Panc1 (cell line): Measurements from ENCODE around the gene PLA2G2D. TPM values are rescaled to one million over a fixed set of nuclear protein-coding genes. Genes with fewer than 3 reads are reported as not detected.

Source experiments
- ATAC-seq: fragments of 200-7000 bp; cut with Tn5 transposase; 2 replicates; pipeline ENCODE4 v1.9.1; 2020; ENCODE audit warnings: mild to moderate bottlenecking, moderate library complexity
- Bru-seq: library from RNA; stranded (reverse); fragments of 400-500 nt; gene quantifications from one replicate; lab custom pipeline; 2021; lab: Mats Ljungman, UMichigan
- BruChase-seq, 2 experiments: library from RNA; stranded (reverse); fragments of 400-500 nt; gene quantifications; one replicate each; lab custom pipeline; 2021; lab: Mats Ljungman, UMichigan
- BruUV-seq: library from RNA; stranded (reverse); fragments of 400-500 nt; replicated peaks from 2 replicates; lab custom pipeline; 2021; lab: Mats Ljungman, UMichigan
- CTCF ChIA-PET: fragments of 300-600 bp; sonication (Branson Sonifier 250); formaldehyde crosslinking; loops from one replicate; lab custom pipeline; 2022; ENCODE audit warnings: antibody characterized with exemption; lab: Charles Lee
- POLR2A ChIA-PET: fragments of 300-600 bp; sonication (Branson Sonifier 250); formaldehyde crosslinking; loops from one replicate; lab custom pipeline; 2022; ENCODE audit warnings: antibody characterized with exemption; lab: Charles Lee
- DNase-seq: peaks from one replicate; pipeline ENCODE4 v3.0.0-alpha.2; 2010; ENCODE audit warnings: low read depth, low spot score
- H3K27ac ChIP-seq: 2 replicates; pipeline ENCODE4 v1.5.1; 2011; ENCODE audit warnings: mild to moderate bottlenecking, low read length, inconsistent platforms
- H3K27me3 ChIP-seq: fragments of 200-500 bp; sonication (Bioruptor generic); 2 replicates; pipeline ENCODE4 v1.6.0; 2014; ENCODE audit warnings: low read length, inconsistent platforms; ENCODE audit not compliant: control insufficient read depth, insufficient read depth
- H3K36me3 ChIP-seq: fragments of 200-500 bp; sonication (Bioruptor generic); 2 replicates; pipeline ENCODE4 v1.5.1; 2014; ENCODE audit warnings: inconsistent platforms, mild to moderate bottlenecking, low read length, moderate library complexity; ENCODE audit not compliant: control insufficient read depth, insufficient read depth
- H3K4me1 ChIP-seq: 2 replicates; pipeline ENCODE4 v1.5.1; 2011; ENCODE audit warnings: inconsistent platforms, mild to moderate bottlenecking, low read length, moderate library complexity; ENCODE audit not compliant: control insufficient read depth, insufficient read depth
- H3K4me3 ChIP-seq, 2 experiments: 2 replicates each; pipeline ENCODE4 v1.5.1; 2011 to 2012; ENCODE audit warnings: low read depth in 2 of 2, low read length in 2 of 2, mild to moderate bottlenecking in 2 of 2, inconsistent platforms in 1 of 2, moderate library complexity in 1 of 2
- H3K9me3 ChIP-seq: fragments of 200-500 bp; sonication (Bioruptor generic); 2 replicates; pipeline ENCODE4 v1.5.1; 2014; ENCODE audit warnings: low read depth, mild to moderate bottlenecking, inconsistent platforms, low read length, moderate library complexity; ENCODE audit not compliant: control insufficient read depth, insufficient read depth
- POLR2AphosphoS5 ChIP-seq: IDR thresholded peaks from 2 replicates; pipeline ENCODE4 v1.6.1; 2012; ENCODE audit warnings: mild to moderate bottlenecking, low read depth, low read length, moderate library complexity
- SIN3A ChIP-seq: IDR thresholded peaks from 2 replicates; pipeline ENCODE4 v1.6.1; 2012; ENCODE audit warnings: low read depth, mild to moderate bottlenecking, low read length, moderate library complexity, borderline replicate concordance; ENCODE audit not compliant: insufficient read depth
- TCF7L2 ChIP-seq: IDR thresholded peaks from 2 replicates; pipeline ENCODE4 v1.6.1; 2011; ENCODE audit warnings: mild to moderate bottlenecking, low read depth, low read length, inconsistent platforms
- in situ Hi-C: cut with HindIII; loops from 2 replicates; pipeline ENCODE4 v1.10.0; 2016; ENCODE audit warnings: low sequenced_read_pairs, low pct_unique_long_range_greater_than_20kb
- intact Hi-C: fragments of 100-400 bp; cut with micrococcal nuclease; formaldehyde crosslinking; loops from one replicate; pipeline ENCODE4 v1.10.0; 2022; ENCODE audit not compliant: unreplicated experiment
- long read RNA-seq: library from polyadenylated mRNA; unstranded; transcript quantifications from one replicate; pipeline ENCODE4 v2.0.0, GENCODE V29; 2021; ENCODE audit not compliant: unreplicated experiment
- polyA plus RNA-seq: library from polyadenylated mRNA; unstranded; fragments of >200 nt; gene quantifications from one replicate; pipeline ENCODE4 v1.2.1, GENCODE V29; 2012; ENCODE audit warnings: missing spikeins; ENCODE audit not compliant: insufficient read length
- total RNA-seq: library from RNA; stranded (reverse); gene quantifications from one replicate; pipeline ENCODE4 v1.2.1, GENCODE V29; 2021; ENCODE audit not compliant: unreplicated experiment
- TF ChIP-seq, protein P1 (sequence below): fragments of 450-650 bp; IDR thresholded peaks from 2 replicates; pipeline ENCODE4 v1.5.1; 2017; ENCODE audit warnings: mild to moderate bottlenecking
- TF ChIP-seq, protein P2 (sequence below), 2 experiments: IDR thresholded peaks; 2 replicates each; pipeline ENCODE4 v1.6.1; 2011 to 2012; ENCODE audit warnings: low read depth in 2 of 2, control low read depth in 1 of 2, low read length in 1 of 2, mild to moderate bottlenecking in 1 of 2, moderate library complexity in 1 of 2; ENCODE audit not compliant: insufficient read depth in 1 of 2

Gene PLA2G2D, protein sequence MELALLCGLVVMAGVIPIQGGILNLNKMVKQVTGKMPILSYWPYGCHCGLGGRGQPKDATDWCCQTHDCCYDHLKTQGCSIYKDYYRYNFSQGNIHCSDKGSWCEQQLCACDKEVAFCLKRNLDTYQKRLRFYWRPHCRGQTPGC
- total RNA-seq: not detected
- polyA plus RNA-seq: not detected
- not detected for Bru-seq, nascent RNA
- not detected for BruChase-seq, experiment 1, labeled RNA remaining after a 2-hour chase
- percentile 10 among the genes with signal in this experiment for BruChase-seq, experiment 2, labeled RNA remaining after a 6-hour chase
- long read RNA-seq: 0 reads

DNA sequence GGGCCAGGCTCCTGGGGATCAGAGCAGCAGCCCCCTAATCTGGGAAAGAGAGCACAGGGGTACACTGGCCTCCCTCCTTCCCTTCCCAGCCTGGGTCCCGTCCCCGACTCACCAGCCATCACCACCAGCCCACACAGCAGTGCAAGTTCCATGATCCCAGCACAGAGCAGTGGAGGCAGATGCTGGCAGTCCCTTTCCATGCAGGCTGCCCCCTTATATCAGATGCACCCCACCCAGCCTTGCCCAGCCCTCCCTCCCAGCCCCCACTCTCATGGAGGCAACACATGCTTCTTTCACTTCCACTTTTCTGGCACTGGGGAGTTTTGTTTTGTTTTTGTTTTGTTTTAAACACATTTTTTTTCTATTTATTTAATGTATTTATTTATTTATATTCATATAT lies at the start of gene PLA2G2D:
TSS of gene PLA2G2D (minus strand) at position 190 of the 400 bp plus-strand sequence. CDS start at position 152, 38 bp downstream.
- DNase-seq: no peak
- CTCF ChIA-PET: no interaction called here
- Histone ChIP-seq H3K4me3 (no peak within 1 kb of the TSS), H3K27ac (no peak within 1 kb of the TSS), H3K27me3 (peaks cover 16% of the 10 kb centered on the region), H3K9me3 (no peaks in the 10 kb centered on the region), H3K36me3 (no peaks in the 10 kb centered on the region), H3K4me1 (no peaks in the 10 kb centered on the region; the same call in 1 of the 2 replicates)
- in situ Hi-C loops (no loop called here), intact Hi-C loops (no loop called here)
- no peak for TF ChIP-seq TCF7L2
- TF ChIP-seq, protein P1, sequence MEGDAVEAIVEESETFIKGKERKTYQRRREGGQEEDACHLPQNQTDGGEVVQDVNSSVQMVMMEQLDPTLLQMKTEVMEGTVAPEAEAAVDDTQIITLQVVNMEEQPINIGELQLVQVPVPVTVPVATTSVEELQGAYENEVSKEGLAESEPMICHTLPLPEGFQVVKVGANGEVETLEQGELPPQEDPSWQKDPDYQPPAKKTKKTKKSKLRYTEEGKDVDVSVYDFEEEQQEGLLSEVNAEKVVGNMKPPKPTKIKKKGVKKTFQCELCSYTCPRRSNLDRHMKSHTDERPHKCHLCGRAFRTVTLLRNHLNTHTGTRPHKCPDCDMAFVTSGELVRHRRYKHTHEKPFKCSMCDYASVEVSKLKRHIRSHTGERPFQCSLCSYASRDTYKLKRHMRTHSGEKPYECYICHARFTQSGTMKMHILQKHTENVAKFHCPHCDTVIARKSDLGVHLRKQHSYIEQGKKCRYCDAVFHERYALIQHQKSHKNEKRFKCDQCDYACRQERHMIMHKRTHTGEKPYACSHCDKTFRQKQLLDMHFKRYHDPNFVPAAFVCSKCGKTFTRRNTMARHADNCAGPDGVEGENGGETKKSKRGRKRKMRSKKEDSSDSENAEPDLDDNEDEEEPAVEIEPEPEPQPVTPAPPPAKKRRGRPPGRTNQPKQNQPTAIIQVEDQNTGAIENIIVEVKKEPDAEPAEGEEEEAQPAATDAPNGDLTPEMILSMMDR: no peak
- no peak for TF ChIP-seq POLR2AphosphoS5
- TF ChIP-seq, protein P2, sequence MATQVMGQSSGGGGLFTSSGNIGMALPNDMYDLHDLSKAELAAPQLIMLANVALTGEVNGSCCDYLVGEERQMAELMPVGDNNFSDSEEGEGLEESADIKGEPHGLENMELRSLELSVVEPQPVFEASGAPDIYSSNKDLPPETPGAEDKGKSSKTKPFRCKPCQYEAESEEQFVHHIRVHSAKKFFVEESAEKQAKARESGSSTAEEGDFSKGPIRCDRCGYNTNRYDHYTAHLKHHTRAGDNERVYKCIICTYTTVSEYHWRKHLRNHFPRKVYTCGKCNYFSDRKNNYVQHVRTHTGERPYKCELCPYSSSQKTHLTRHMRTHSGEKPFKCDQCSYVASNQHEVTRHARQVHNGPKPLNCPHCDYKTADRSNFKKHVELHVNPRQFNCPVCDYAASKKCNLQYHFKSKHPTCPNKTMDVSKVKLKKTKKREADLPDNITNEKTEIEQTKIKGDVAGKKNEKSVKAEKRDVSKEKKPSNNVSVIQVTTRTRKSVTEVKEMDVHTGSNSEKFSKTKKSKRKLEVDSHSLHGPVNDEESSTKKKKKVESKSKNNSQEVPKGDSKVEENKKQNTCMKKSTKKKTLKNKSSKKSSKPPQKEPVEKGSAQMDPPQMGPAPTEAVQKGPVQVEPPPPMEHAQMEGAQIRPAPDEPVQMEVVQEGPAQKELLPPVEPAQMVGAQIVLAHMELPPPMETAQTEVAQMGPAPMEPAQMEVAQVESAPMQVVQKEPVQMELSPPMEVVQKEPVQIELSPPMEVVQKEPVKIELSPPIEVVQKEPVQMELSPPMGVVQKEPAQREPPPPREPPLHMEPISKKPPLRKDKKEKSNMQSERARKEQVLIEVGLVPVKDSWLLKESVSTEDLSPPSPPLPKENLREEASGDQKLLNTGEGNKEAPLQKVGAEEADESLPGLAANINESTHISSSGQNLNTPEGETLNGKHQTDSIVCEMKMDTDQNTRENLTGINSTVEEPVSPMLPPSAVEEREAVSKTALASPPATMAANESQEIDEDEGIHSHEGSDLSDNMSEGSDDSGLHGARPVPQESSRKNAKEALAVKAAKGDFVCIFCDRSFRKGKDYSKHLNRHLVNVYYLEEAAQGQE (IDR thresholded peaks at IDR 0.05; ENCODE audit: insufficient read depth in 1 of 2, low read depth in 2 of 2, low read length in 1 of 2): no peak
- TF ChIP-seq SIN3A: no peak
- ATAC-seq: no peak
- BruUV-seq: no TSS peak
- POLR2A ChIA-PET: interaction anchor here (0.6 kb wide), 1 partner anchor 263 kb away, joined by 9 read pairs; no protein-coding TSS in a partner anchor

DNA sequence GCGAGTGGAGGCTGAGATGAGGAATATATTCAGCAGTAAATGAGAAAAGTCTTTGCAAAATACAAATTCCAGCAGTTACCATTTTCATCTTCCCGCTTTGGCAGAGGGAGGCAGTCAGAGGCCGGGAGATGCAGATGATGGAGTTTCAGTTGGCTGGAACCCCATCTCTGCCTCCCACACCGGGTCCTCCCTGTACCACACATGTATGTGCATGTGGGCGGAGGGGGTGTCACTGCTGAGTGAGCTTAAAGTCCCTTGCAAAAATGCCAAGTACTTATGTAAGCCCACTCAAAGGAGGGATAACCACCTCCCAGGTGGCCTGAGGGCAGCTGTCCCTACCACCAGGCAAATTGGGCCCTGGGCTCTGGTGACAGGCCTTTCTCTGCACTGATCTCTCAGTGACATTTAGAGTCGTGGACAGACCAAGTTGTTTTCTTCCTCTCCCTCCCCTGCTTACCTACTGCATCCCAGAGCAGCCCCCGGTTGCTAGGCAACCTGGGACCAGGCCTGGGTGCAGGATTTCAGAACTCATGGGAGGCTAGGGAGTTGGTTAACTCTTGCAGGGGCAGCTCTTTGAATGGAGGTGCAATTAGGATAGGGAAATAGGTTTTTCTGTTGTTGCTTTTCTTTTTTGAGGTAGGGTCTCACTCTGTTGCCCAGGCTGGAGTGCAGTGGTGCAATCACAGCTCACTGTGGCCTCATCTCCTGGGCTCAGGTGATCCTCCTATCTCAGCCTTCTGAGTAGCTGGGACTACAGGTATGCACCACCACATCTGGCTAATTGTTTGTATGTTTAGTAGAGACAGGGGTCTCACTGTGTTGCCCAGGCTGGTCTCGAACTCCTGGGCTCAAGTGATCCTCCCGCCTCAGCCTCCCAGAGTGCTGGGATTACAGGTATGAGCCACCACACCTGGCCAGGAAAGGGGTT lies 49.5 kb upstream of the PLA2G2D start:
- Histone ChIP-seq H3K4me3 (no peak overlapping the region), H3K36me3 (no peaks in the 10 kb centered on the region), H3K4me1 (no peaks in the 10 kb centered on the region; the same call in 1 of the 2 replicates), H3K9me3 (no peaks in the 10 kb centered on the region), H3K27me3 (no peaks in the 10 kb centered on the region), H3K27ac (no peak overlapping the region)
- TF ChIP-seq SIN3A (no peak), TCF7L2 (no peak), POLR2AphosphoS5 (no peak)
- TF ChIP-seq, protein P2 (IDR thresholded peaks at IDR 0.05; ENCODE audit: insufficient read depth in 1 of 2, low read depth in 2 of 2, low read length in 1 of 2): no peak
- TF ChIP-seq, protein P1: no peak
- DNase-seq (no peak), ATAC-seq (no peak)
- ChIA-PET CTCF (no interaction called here), POLR2A (no interaction called here)
- no TSS peak for BruUV-seq
- intact Hi-C loops: no loop called here
- in situ Hi-C loops: no loop called here
